ENCODE data around the gene FBXW4.
A peak's percentile ranks its signal among the peaks of the same experiment; 100 is the strongest.
"Not testable (repeated sequence)": the region's sequence is repeated elsewhere in the genome, so short reads cannot be mapped to it uniquely, and the experiment has no call there.

FBXW4 gene

DNA sequence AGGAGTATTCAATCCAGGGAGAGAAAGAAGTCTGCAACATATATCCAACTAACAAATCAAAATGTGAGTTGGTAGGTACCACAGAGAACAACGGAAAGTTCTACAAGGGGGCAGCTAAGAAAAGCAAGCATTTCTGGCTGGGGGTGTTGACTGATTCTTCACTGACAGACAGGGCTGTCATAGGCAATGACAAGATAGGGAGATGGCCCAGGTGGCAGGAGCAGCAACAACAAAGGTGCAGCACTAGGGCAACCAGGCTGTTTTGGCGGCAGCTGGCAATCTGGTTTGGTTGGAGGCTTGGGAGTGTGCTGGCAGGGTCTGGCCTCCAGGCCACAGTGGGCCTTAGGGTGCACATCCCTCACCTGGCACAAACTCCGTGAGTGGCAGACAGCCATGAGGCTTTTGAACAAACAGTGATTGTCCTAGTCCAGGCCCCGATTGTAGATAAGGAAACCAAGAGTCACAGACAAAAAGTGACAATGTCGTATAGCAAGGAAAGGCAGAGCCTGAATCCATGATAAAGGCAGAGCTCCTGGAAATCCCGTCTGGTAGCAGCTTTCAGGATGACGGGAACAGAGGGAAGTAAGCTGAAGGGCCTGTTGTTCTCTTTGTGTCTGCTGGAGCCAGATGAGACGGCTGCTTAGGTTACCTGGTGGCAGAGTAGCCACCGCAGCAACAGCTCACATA, 78.4 kb downstream of the FBXW4 start:
- no peak for DNase-seq (ENCODE audit: low read depth)

DNA sequence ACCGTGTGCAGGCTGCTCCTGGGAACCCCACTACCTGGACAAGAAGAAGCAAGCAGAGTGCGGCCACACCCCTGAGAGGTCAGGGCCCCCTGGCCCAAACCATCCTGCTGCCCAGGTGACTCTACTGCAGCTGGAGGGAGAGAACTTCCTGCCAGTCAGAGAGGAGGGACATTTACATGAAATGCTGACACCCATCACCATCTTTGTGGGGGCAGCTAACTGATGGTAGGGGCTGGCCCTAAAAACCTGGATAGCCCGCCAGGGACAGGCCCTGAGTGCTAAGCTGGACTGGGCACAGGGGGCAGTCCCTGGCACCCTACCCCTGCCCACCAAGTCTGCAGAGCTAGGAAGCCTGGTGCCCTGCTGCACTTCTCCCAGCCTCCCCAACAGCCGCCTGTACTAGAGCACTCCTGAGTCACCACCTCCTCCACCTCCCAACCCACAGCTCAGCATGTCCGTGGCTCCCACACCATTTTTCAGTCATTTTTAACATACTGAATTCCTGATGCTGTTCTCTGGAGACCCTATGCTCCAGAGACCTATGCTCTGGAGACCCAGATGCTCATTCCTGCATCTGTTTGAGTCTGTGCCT, 79.3 kb downstream of the FBXW4 start:
- no peak for DNase-seq (ENCODE audit: low read depth)

DNA sequence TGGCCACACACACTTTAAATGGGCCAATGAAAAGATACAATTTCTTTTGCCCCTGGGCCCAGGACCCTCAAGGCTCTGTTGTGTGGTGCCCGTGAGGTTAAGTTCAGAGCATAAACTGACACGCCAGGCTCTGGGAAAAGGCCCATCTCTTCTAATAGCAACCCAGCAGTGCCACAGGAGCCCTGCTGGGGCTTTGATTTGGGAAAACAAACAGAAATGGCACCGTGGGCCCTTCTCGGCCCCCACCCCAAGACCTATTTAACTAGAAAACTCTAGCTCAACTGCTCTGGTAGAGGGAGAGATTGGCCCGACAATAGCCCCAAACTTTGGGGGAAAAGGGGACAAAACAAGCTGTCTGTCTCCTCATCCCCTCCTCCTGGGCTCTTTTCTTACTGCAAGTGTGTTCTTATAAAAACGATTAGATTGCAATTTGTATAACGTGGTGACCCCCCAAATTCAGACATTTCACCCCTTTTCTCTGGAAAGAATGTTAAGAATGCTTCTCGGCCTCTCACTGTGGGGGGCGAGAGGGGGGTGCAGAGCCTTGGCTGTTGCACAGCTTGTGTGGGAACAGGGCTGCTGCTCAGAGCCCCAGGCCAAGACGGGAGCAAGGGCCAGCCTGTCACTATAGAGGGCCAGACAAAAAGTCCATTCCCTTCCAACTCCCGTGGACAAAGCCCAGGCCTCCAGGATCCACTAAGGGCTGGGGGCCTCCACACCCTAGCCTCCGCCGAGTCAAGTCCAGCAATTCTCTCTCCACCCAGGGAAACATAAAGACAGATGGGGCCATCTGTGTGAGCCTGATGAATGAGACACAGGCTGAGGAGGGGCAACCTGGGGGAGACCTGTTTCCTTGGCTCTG, 80.1 kb downstream of the FBXW4 start:
- DNase-seq (ENCODE audit: low read depth) = no peak

DNA sequence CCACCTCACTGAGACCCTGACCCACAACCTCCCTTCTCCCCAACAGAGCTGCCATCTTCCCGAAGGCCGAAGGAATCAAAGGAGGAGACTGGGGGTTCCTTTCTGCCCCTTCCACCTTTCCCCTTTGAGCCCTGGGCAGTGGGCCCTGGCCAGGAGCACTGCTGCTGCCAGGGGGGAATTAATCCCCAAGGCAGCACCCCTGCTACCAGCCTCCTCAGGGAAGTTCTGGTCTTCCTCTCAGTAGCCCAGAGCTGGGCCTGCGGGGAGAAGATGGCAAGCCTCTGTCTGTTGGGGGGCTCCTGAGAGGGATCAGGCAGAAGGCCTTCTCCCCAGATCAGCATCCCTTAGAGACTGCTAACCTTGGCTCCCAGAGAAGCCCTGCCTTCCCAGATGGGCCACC, 81.3 kb downstream of the FBXW4 start:
- no peak for DNase-seq (ENCODE audit: low read depth)

DNA sequence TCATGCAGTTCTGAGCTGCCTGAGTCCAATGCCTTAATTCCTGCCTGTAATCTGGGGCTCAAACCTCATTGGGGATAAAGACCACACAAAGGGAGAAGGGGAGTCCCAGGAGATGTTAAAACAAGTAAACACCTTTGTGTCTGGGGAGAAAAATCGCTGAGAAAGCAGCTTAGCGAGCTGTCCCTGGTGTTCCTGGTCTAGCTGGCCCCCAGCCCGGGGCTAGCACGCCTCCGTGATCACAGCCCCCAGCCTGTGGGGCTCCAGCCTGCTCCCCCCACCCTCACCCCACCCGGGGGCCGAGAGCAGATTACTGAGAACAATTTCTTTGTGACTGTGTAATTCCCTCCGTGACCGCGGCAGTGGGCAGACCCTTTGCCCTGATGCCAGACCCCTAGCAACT, 82.1 kb downstream of the FBXW4 start:
- no peak for DNase-seq (ENCODE audit: low read depth)

DNA sequence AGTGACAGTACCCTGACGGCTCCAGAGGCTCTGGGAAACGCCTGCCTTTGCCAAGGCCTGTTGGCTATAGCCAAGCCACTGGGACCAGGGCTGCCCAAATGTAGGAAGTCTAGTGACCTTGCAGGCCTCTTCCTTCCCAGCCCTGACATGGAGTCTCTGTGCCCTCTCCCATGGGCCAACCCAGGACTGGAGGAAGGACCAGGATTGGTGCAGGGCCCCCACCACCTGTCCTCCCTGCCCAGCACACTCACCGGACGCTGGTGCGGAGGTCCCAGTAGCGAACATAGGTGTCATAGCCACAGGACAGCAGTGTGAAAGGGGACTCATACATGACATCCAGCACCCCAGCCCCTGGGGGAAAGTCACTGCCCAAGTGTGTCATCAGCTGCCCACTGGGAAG, 82.9 kb downstream of the FBXW4 start:
- DNase-seq (ENCODE audit: low read depth) = no peak

DNA sequence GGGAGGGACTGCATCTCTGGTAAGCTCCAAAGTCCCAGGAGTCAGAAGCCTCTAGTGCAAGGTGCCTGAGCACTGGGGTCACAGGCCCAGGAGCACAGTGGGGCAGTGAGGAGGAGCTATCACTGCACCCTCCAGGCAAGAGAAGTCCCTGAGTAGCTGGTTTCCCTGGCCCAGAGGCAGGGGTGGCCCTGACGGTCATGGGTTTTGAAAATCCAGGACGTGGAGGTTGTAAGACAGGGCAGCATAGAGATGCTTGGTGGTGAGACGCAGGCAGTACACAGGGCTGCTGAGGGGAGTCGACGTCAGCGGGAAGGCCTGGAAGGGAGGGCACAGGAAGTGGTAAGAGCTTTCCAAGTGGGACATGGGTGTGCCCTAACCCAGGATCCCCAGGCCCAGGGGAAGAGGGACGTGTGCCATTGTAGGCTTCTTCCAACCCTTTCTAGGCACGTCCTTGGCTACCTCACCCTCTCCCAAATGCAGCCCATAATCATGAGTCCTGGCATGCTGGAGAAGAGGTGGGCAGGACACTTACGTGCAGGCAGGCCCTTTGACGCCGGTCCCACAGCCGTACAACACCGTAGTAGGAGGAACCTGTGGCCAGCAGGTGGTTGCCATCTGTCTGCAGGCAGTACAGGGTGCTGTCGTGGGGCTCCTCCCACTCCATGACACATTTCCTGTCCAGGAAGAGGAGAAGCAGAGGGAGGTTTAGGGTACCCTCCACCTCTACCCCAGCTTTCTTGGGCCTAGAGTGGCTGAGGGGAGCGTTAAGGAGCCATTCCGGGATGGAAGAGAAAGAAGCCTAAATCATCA, 83.7 kb downstream of the FBXW4 start:
- peak; percentile 28 for DNase-seq (ENCODE audit: low read depth)

DNA sequence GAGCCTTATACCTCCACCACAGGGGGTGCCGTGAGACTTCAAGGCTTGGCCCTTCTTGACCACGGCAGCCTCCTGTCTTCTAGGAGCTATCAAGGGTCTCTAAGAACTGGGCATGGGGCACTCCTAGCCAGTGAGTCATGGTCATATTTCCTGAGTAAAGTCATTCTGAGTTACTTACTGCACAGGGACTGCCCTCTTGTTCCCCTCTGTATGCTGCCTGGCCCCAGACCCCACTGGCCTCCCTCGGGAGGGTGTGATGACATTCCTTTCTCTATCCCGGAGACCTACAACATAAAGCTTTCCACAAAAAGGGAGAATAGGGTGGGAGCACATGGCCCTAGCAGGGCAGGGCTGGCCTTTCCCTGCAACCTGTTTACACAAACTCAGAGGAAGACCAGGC, 85.5 kb downstream of the FBXW4 start:
- DNase-seq (ENCODE audit: low read depth) = peak; percentile 50

DNA sequence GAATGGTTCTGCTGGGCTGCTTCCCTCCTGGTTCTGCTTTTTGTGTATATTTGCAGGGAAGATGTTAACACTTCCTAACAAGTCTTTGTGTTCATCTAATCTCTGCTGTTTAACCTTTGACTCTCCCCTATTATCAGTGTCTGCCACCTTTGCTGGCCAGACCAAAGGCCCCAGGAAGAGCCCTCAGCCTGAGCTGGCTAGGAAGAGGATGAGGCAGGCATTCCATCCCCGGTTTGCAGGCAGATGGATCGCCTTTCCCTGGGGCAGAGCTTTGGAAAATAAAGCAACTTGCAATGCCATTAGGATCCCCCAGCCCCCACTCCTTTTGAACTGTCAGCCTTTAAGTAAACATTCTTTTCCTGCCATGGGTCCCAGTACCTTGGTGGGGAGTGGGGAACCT, 87.8 kb downstream of the FBXW4 start:
- DNase-seq (ENCODE audit: low read depth) = no peak

DNA sequence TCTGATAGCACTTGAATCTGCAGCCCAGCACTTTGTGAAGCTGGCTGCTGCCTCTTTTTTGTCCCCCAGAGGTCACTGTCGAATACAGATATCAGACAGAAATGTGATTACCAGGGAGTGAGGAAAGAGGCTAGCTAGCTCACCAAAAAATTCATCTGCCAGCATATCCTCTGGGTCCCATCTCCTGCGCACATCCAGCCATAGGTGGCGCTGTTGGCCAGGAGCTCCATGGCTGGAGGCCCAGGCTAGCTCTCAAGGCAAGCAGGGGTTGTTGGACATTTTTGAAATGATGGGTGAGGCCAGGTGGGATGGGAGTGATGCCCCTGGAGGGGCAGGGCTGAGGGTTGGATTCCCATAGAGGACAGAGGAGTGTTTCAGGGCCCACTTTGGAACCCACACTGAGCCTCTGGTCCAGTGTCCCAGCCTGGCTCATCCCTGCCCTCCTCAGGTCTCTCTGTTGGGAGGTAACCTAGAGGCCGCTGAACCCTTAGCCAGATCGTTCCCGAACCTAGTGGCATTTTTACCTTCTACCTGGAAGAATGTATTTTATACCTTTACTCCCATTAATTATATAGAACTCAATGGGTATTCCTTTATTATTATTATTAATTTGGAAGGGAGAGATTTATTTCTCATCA, 92.1 kb downstream of the FBXW4 start:
- DNase-seq (ENCODE audit: low read depth) = peak; percentile 81

DNA sequence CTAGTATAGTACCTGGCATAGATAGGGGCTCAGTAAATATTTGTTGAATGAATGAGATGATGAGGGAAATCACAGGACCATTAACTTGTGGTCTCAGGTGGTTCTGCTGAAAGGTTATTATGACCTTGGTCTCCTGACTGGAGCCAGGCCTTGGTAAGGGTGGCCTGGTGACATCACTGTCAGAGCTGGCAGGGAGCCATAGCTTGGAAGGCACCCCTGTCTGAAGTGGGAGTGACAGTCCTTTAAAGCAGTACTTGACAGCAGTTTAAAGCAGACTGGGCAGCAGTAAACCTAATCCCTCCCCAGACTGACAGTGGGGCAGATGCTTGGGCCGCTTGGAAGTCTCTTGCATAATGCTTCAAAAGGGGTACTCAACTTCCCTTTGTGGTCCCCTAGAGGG, 93.4 kb downstream of the FBXW4 start:
- DNase-seq (ENCODE audit: low read depth) = no peak

DNA sequence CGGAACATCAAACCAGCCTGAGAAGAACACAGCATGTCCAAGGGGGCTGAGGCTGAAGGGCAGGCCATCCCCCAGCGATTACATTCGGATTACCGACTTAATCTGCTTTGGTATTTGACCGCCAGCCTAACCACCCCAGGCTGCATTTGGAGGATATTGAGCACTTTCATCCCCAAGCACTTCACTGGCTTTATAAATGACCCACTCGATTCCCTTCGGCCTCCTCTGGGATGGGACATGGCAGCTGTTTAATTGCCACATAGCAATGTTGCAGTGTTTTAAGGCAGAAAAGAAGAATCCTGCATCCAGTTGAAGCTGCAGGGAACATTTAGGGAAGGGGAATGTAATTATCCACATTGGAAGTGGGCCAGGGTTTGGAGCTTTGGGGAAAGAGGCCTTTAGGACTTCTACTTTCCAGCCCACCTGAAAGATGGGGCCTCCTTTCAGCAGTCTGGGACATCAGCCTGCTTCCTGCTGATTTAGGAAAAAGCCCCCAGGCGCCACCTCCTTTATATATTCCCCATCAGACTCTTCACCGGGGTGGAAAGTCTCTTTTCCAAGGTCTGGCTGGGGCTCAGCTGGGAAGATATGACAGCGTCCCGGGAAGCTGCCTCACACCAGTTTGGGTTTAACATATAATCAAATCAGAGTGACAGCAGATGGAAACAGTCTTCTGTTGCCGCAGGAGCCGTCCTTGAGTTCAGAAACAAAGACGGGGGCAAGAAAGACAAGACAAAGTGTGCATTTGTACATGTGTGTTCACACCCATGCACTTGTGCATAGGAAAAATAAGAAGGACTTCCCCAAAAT, 97.7 kb downstream of the FBXW4 start:
- DNase-seq (ENCODE audit: low read depth) = no peak

DNA sequence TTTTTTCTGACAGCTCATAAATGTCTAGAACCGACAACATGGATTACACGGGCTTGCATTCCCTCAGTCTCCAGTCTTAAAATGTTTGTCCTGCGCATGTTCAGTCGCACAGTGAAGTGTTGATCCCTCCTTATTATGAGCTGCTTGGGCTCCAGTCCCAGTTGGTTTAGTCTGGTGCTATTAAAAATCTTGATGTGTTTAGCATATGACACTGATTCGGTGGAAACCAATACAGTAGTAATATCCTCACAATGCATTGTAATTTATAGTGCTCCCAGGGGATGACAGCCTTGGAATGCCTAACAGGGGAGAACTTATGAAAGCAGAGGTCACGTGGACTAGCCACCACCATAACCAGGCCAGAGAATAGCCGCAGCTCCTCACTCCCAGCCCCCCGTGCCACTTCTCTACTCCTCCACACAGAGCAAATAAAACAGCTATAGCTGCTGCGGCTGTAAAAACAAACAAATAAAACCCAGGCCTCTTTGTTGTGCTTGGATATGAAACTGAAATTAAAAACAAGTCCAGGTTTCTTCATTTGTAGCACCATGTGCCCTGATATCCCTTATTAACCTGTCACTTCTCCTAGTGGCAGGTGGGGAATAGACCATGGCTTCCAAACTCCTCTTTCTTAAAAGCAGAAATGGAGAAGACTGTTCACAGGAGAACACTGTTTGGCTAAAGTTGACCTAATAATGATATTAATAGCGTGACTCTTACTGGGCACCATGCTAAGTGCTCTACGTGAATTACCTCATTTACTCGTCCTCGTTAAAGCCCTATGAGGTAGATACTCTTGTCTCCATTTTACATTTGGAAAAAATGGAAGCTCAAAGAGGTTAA, 99.2 kb downstream of the FBXW4 start:
- DNase-seq (ENCODE audit: low read depth) = no peak

DNA sequence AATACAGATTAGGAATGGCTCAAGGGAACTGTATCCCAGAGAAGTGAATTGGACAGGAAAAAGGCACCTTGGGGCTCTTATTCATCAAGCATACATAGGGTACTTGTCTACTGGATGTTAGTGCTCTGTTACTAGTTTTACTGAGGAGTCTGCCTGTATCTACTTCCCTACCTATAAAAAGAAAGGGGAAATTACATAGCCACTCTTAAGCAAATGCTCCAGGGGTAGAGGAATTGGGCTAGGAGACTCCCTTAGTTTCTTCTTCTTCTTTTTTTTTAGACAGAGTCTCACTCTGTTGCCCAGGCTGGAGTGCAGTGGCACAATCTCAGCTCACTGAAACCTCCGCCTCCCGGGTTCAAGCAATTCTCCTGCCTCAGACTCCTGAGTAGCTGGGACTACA, 101.6 kb downstream of the FBXW4 start:
- not testable (repeated sequence) for DNase-seq (ENCODE audit: low read depth)

DNA sequence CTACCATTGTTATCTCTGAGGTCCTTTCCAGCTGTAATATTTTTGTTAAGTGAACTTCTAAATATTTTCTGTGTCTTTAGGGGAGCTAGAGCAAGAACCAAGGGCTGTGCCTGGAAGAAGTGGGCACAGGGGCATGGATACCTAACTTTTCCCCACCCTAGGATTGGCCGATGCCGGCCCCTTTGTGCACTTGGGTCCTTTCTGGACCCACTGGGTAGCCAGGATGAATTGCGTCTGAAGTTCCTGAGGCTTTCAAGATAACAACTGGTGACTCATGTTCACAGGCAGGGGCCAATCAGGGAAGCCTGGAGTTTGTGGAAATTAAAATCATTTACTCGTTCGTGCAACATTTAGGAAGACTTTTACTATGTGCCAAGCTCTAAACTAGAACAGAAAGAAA, 106.1 kb downstream of the FBXW4 start:
- peak; percentile 42 for DNase-seq (ENCODE audit: low read depth)

DNA sequence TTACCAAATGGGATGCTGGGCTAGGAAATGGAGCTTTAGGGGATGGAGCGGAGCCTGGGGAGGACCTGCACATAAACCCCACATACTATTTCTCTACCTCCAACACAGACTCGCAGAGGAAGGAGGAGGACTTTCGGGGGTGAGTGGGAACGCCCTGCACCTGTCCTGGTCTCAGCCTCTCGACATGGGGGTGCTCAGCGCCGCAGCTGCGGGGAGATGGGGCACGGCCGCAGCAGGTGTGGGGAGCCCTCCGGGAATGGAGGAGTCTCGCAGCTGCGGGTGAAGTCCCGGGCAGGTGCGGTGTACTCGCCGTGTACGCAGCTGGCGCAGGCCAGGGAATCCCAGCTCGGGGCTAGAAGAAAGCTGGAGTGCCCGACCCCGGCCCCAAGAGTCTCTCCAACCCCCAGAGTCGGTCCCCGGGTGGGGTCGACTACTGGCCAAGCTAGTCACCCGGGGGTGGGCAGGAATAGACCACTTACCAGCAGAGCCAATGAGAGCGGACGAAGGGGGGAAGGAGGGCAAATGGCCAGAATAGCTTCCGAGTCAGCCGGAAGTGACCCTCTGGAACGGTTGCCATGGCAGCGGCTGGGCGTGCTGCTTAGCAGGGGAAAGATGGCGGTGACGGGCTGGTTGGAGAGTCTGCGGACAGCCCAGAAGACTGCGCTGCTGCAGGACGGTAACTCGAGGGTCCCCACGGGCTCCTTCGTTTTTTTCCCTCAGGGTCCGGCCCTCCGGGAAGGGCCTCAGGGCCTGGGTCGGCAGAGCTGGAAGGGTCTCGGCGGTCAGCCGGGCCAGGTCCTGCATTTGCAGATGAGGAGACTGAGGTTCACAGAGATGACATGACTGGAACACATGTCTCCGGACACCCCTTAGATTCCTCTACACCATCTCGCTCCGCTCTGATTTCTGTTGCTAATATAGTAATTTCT, 107.0 kb downstream of the FBXW4 start, which contains the start of the genes DPCD and POLL:
TSS of gene DPCD (plus strand) at position 597 of the 929 bp plus-strand sequence. CDS start at position 613, 16 bp downstream.
TSS of gene POLL (minus strand) at position 533 of the 929 bp plus-strand sequence. CDS start 897 bp downstream, outside the sequence.
- DNase-seq (ENCODE audit: low read depth) = peak; percentile 97

DNA sequence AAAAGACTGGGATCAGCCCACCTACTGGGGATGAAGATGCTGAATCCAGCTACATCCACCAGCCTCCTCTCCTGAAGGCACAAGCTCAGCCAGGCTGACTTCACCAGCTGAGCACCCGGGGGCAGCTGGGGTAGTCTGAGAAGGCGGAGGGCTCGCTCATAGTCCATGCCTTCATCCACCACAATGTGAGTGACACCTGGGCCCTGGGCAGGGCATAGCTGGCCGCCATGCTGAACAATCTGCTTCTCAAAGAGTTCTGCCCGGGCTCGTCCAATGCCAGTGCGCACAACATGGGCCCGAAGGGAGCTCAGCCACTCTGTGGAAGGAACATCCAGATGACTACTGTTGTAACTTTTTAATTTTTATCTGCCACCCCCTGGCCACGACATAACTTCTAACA, 109.1 kb downstream of the FBXW4 start:
- no peak for DNase-seq (ENCODE audit: low read depth)
